GM21528 (cell line): Measurements from ENCODE around the gene RNF208.

Source experiments
- ATAC-seq: cut with Tn5 transposase; IDR thresholded peaks from one replicate; pipeline ENCODE4 v1.9.1; 2021; ENCODE audit warnings: mild to moderate bottlenecking, moderate library complexity; ENCODE audit not compliant: unreplicated experiment, low FRiP score

Gene RNF208

GRCh38 chr9:137178939-137179630, 43.0 kb downstream of the RNF208 start:
- no peak for ATAC-seq

GRCh38 chr9:137178201-137178938, 43.7 kb downstream of the RNF208 start:
- ATAC-seq, result no peak

GRCh38 chr9:137176302-137177182, 45.5 kb downstream of the RNF208 start:
- ATAC-seq, result no peak

GRCh38 chr9:137175345-137175961, 46.6 kb downstream of the RNF208 start:
- ATAC-seq, result no peak

- no peak for ATAC-seq
These were observed 47.2 kb downstream of the RNF208 start for GRCh38 chr9:137174722-137175293.

GRCh38 chr9:137173796-137174664, 48.0 kb downstream of the RNF208 start:
- ATAC-seq, result no peak

- ATAC-seq, result no peak
These were observed 48.9 kb downstream of the RNF208 start for GRCh38 chr9:137172901-137173795.

GRCh38 chr9:137171149-137171900, 50.7 kb downstream of the RNF208 start:
- ATAC-seq, result no peak

- ATAC-seq, result no peak
These were observed 51.4 kb downstream of the RNF208 start for GRCh38 chr9:137170486-137171148.
